CD14-positive monocyte (primary cell): ENCODE data around the gene PRR36. TPM values are rescaled to one million over a fixed set of nuclear protein-coding genes. Genes with fewer than 3 reads are reported as not detected.

Experiments
- DNase-seq, 3 donors: peaks; one replicate each; pipeline ENCODE4 v3.0.0-alpha.2; 2011 to 2022
- H2AFZ ChIP-seq: 2 replicates; pipeline ENCODE4 v1.6.0; 2012; ENCODE audit warnings: mild to moderate bottlenecking, low read depth, low read length, inconsistent platforms; ENCODE audit not compliant: insufficient read depth, poor library complexity, severe bottlenecking
- H3K27ac ChIP-seq, 2 donors: 1 replicate in 1 of 2; 2 replicates in 1 of 2; pipeline ENCODE4 v1.5.1; 2012 to 2013; ENCODE audit warnings: low read length in 2 of 2, control low read depth in 1 of 2, inconsistent platforms in 1 of 2, low read depth in 1 of 2, mild to moderate bottlenecking in 1 of 2
- H3K27me3 ChIP-seq, 2 donors: one replicate each; pipeline versions ENCODE4 v1.6.0 to v1.6.1; 2011 to 2013; ENCODE audit warnings: low read length in 2 of 2; ENCODE audit not compliant: control insufficient read depth in 2 of 2, insufficient read depth in 2 of 2
- H3K36me3 ChIP-seq, 2 donors: replicated peaks in 1 of 2; 1 replicate in 1 of 2; 2 replicates in 1 of 2; pipeline versions ENCODE4 v1.5.1 to v1.6.1; 2012 to 2013; ENCODE audit warnings: low read length in 2 of 2, control low read depth in 1 of 2, inconsistent platforms in 1 of 2, mild to moderate bottlenecking in 1 of 2; ENCODE audit not compliant: insufficient read depth in 2 of 2, control insufficient read depth in 1 of 2
- H3K4me1 ChIP-seq, 2 donors: 1 replicate in 1 of 2; 2 replicates in 1 of 2; pipeline versions ENCODE4 v1.5.1 to v1.6.1; 2012 to 2013; ENCODE audit warnings: low read length in 2 of 2, control low read depth in 1 of 2, inconsistent platforms in 1 of 2, mild to moderate bottlenecking in 1 of 2, moderate library complexity in 1 of 2; ENCODE audit not compliant: insufficient read depth in 2 of 2, control insufficient read depth in 1 of 2
- H3K4me2 ChIP-seq: replicated peaks from 2 replicates; pipeline ENCODE3; 2012; ENCODE audit warnings: low read length, moderate library complexity, mild to moderate bottlenecking; ENCODE audit not compliant: poor library complexity, severe bottlenecking; ENCODE audit errors: extremely low read depth
- H3K4me3 ChIP-seq, 3 experiments: fragments of 200-600 bp in 1 of 3; sonication (generic) in 1 of 3; replicated peaks in 1 of 3; 1 replicate in 2 of 3; 2 replicates in 1 of 3; pipeline ENCODE4 v1.5.1; 2011 to 2013; ENCODE audit warnings: low read length in 3 of 3, mild to moderate bottlenecking in 3 of 3, control low read depth in 2 of 3, low read depth in 2 of 3, inconsistent platforms in 1 of 3, moderate library complexity in 1 of 3
- H3K79me2 ChIP-seq: 2 replicates; pipeline ENCODE4 v1.6.0; 2012; ENCODE audit warnings: mild to moderate bottlenecking, control low read depth, inconsistent platforms, low read length, moderate library complexity; ENCODE audit not compliant: insufficient read depth
- H3K9ac ChIP-seq: 2 replicates; pipeline ENCODE4 v1.6.0; 2017; ENCODE audit warnings: low read length, mild to moderate bottlenecking; ENCODE audit not compliant: insufficient read depth, poor library complexity, severe bottlenecking
- H3K9me3 ChIP-seq, 2 donors: replicated peaks in 1 of 2; 1 replicate in 1 of 2; 2 replicates in 1 of 2; pipeline versions ENCODE4 v1.5.1 to v1.6.1; 2012 to 2013; ENCODE audit warnings: low read length in 2 of 2, control low read depth in 1 of 2; ENCODE audit not compliant: control insufficient read depth in 1 of 2, insufficient read depth in 1 of 2
- H4K20me1 ChIP-seq: 2 replicates; pipeline ENCODE4 v1.6.0; 2012; ENCODE audit warnings: mild to moderate bottlenecking, low read length, control low read depth, moderate library complexity; ENCODE audit not compliant: insufficient read depth
- H3K27ac Mint-ChIP-seq, 7 donors: one replicate each; pipeline ENCODE4 v1.8.0; 2020; ENCODE audit warnings: mild to moderate bottlenecking in 7 of 7, mixed read lengths in 7 of 7, moderate library complexity in 6 of 7, inconsistent platforms in 2 of 7
- H3K27me3 Mint-ChIP-seq, 3 donors: one replicate each; pipeline ENCODE4 v1.8.0; 2021 to 2022; ENCODE audit warnings: low read depth in 3 of 3, mild to moderate bottlenecking in 3 of 3, mixed read lengths in 3 of 3, moderate library complexity in 3 of 3, inconsistent platforms in 1 of 3
- H3K36me3 Mint-ChIP-seq, 2 donors: one replicate each; pipeline ENCODE4 v1.8.0; 2020; ENCODE audit warnings: mixed read lengths in 2 of 2, inconsistent platforms in 1 of 2, mild to moderate bottlenecking in 1 of 2
- H3K4me1 Mint-ChIP-seq: one replicate; pipeline ENCODE4 v1.8.0; 2020; ENCODE audit warnings: mild to moderate bottlenecking, mixed read lengths
- H3K4me3 Mint-ChIP-seq, 2 donors: one replicate each; pipeline ENCODE4 v1.8.0; 2020; ENCODE audit warnings: mild to moderate bottlenecking in 2 of 2, mixed read lengths in 2 of 2, moderate library complexity in 1 of 2
- H3K9me3 Mint-ChIP-seq, 7 donors: one replicate each; pipeline ENCODE4 v1.8.0; 2020 to 2022; ENCODE audit warnings: mixed read lengths in 7 of 7, mild to moderate bottlenecking in 6 of 7, moderate library complexity in 6 of 7, inconsistent platforms in 2 of 7
- CTCF ChIP-seq: fragments of 200-600 bp; IDR thresholded peaks from one replicate; pipeline ENCODE4 v1.8.0; 2022; ENCODE audit warnings: antibody characterized with exemption, mild to moderate bottlenecking
- WGBS: methylation state at CpG from one replicate; pipeline ENCODE4 v1.1.5; 2013; ENCODE audit warnings: missing lambda C conversion rate; ENCODE audit not compliant: insufficient coverage; 5-methylcytosine and 5-hydroxymethylcytosine counted together
- intact Hi-C, 2 donors: fragments of 100-400 bp; cut with micrococcal nuclease; formaldehyde crosslinking; loops; one replicate each; pipeline versions ENCODE4 v1.15.0 to v1.15.1; 2023
- polyA plus RNA-seq, 3 donors: library from polyadenylated mRNA; depleted of rRNA in 1 of 3; unstranded in 2 of 3; stranded (reverse) in 1 of 3; fragments of 300-500 nt in 2 of 3; fragments of >200 nt in 1 of 3; fragmentation: Illumina TruSeq in 2 of 3; gene quantifications; 1 replicate in 2 of 3; 2 replicates in 1 of 3; pipeline ENCODE4 v1.2.3, GENCODE V29; 2012 to 2021

PRR36 gene
- polyA plus RNA-seq, 3 donors = not detected

- Mint-ChIP-seq H3K4me1 (peaks cover 5% of the 10 kb centered on the region), H3K27me3 (peaks cover 0 to 7% (median 3%) of the 10 kb centered on the region in 3 donors), H3K27ac (no peak overlapping the region), H3K36me3 (peaks cover 0 to 3% of the 10 kb centered on the region in 2 donors), H3K9me3 (peaks cover 0 to 5% (median 2%) of the 10 kb centered on the region in 7 donors), H3K4me3 (no peak overlapping the region)
- no peaks in the 10 kb centered on the region for H4K20me1 ChIP-seq
- H3K79me2 ChIP-seq = no peaks in the 10 kb centered on the region
- no peak overlapping the region for H2AFZ ChIP-seq
- H3K27ac ChIP-seq = no peak overlapping the region
- TF ChIP-seq CTCF = no peak
- H3K9me3 ChIP-seq = no peaks in the 10 kb centered on the region
- no peak overlapping the region for H3K4me2 ChIP-seq
- H3K4me3 ChIP-seq = no peak overlapping the region
- H3K36me3 ChIP-seq = no peaks in the 10 kb centered on the region
- no peak overlapping the region for H3K9ac ChIP-seq
- intact Hi-C loops = no loop called here
- 100% methylated on average over 2 of the region's 8 CpGs for WGBS
- H3K27me3 ChIP-seq = no peaks in the 10 kb centered on the region
- DNase-seq = no peak
- H3K4me1 ChIP-seq = no peaks in the 10 kb centered on the region
These were observed 33.6 kb downstream of the PRR36 start for GRCh38 chr19:7840629-7841028.

- H4K20me1 ChIP-seq = no peaks in the 10 kb centered on the region
- 98% methylated on average over 4 of the region's 6 CpGs for WGBS
- H3K4me1 ChIP-seq = no peaks in the 10 kb centered on the region
- no peaks in the 10 kb centered on the region for H3K36me3 ChIP-seq
- no peak overlapping the region for H3K4me3 ChIP-seq
- peaks cover 0 to 3% of the 10 kb centered on the region in 2 donors for H3K36me3 Mint-ChIP-seq
- no peaks in the 10 kb centered on the region for H3K9me3 ChIP-seq
- peaks cover 0 to 5% (median 2%) of the 10 kb centered on the region in 7 donors for H3K9me3 Mint-ChIP-seq
- H3K27ac ChIP-seq = no peak overlapping the region
- H3K4me3 Mint-ChIP-seq = no peak overlapping the region
- H3K79me2 ChIP-seq = no peaks in the 10 kb centered on the region
- no peak overlapping the region for H3K9ac ChIP-seq
- no peak for DNase-seq
- peaks cover 0 to 9% (median 2%) of the 10 kb centered on the region in 3 donors for H3K27me3 Mint-ChIP-seq
- intact Hi-C loops = no loop called here
- no peak overlapping the region for H3K4me2 ChIP-seq
- H3K27ac Mint-ChIP-seq = peak overlapping the region in 1 of 7 donors; percentile 26
- no peak for TF ChIP-seq CTCF
- peaks cover 5% of the 10 kb centered on the region for H3K4me1 Mint-ChIP-seq
- no peak overlapping the region for H2AFZ ChIP-seq
- H3K27me3 ChIP-seq = no peaks in the 10 kb centered on the region
These were observed 34.7 kb downstream of the PRR36 start for GRCh38 chr19:7839476-7839875.
